ENCODE results near the gene SLC25A3. TPM values are rescaled to one million over a fixed set of nuclear protein-coding genes. Genes with fewer than 3 reads are reported as not detected.

SLC25A3 gene
- total and polyA plus RNA-seq, 4 donors = 352 to 474 (median 443) TPM

- Histone ChIP-seq H3K36me3 (ENCODE audit: control insufficient read depth, insufficient read depth, low read length) (peaks cover 11% of the 10 kb centered on the region), H3K27me3 (ENCODE audit: control insufficient read depth, insufficient read depth, low read length) (no peaks in the 10 kb centered on the region), H3K27ac (ENCODE audit: low read depth, low read length) (peak overlapping the region; percentile 87), H3K4me3 (ENCODE audit: low read depth, low read length) (peak overlapping the region; percentile 89), H3K9me3 (ENCODE audit: control insufficient read depth, insufficient read depth, low read length) (no peaks in the 10 kb centered on the region), H3K4me1 (ENCODE audit: control insufficient read depth, insufficient read depth, low read length) (peaks cover 11% of the 10 kb centered on the region)
- peak in 1 of 6 donors; percentile 28 for DNase-seq (ENCODE audit: low read depth in 4 of 6, low spot score in 6 of 6)
- under 1% methylated on average over 22 of the region's 24 CpGs for WGBS (ENCODE audit: insufficient coverage)
Measured at GRCh38 chr12:98645572-98646067, 52.1 kb downstream of the SLC25A3 start.

DNA sequence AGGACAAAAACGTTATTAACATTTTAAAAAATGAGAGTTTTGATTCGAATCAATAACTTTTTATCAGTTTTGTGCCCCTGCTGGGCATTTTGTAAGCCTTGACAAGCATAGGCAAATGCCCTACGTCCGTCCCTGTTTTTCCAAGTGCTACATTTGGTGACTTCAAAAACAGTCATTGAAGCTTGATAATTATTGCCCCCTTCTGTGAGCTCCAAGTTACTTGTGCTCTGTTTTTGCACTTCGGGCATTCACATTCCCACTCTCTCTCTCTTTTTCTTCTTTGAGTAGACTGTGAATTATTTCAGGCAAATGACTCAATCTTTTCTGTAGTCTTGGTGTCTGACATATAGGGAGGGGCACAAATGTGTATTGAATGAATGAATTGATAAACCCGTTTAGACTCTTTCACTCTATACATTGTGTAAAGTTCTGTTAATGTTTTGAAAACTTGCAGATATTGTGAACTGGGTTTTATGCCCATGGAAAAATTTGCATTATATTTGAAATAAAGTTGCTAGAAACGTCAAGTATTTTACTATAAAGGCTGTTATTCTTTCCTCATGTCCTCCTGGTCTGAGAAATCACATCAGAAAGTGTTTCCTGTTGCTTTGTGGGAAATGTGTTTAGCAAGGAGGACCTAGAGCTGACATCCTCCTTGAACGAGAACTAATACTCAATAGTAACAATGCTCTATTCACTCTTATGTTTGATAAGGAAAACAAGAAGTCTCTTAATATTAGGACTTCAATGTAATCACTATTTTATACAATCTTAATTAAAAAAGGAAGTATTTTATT lies 53.0 kb downstream of the SLC25A3 start:
- no peaks in the 10 kb centered on the region for H3K27me3 ChIP-seq (ENCODE audit: control insufficient read depth, insufficient read depth, low read length)
- H3K27ac ChIP-seq (ENCODE audit: low read depth, low read length) = no peak overlapping the region
- H3K36me3 ChIP-seq (ENCODE audit: control insufficient read depth, insufficient read depth, low read length) = peaks cover 11% of the 10 kb centered on the region
- no peaks in the 10 kb centered on the region for H3K9me3 ChIP-seq (ENCODE audit: control insufficient read depth, insufficient read depth, low read length)
- peaks cover 11% of the 10 kb centered on the region for H3K4me1 ChIP-seq (ENCODE audit: control insufficient read depth, insufficient read depth, low read length)
- peak overlapping the region; percentile 89 for H3K4me3 ChIP-seq (ENCODE audit: low read depth, low read length)
- WGBS (ENCODE audit: insufficient coverage) = 22% methylated on average over 3 of the region's 8 CpGs
- peak in 2 of 6 donors; percentile 16 to 18 for DNase-seq (ENCODE audit: low read depth in 4 of 6, low spot score in 6 of 6)

DNA sequence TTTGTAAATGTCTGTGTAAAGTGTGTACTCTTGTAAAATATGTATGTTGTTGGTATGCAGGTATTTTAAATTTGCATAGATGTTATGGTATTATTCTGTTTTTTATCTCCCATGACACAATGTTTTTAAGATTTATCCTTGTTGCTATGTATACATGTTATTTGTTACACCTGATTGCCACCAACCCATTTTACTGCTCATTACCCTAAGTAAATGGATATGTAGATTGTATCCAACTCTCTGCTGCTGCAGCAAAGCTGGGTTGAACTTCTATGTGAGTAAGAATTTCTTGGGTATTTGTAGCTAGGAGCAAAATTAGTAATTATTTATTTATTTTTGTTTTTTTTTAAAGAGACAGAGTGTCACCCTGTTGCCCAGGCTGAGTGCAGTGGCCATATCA lies 57.8 kb downstream of the SLC25A3 start:
- Histone ChIP-seq H3K27me3 (ENCODE audit: control insufficient read depth, insufficient read depth, low read length) (no peaks in the 10 kb centered on the region), H3K4me1 (ENCODE audit: control insufficient read depth, insufficient read depth, low read length) (no peaks in the 10 kb centered on the region), H3K4me3 (ENCODE audit: low read depth, low read length) (no peak overlapping the region), H3K36me3 (ENCODE audit: control insufficient read depth, insufficient read depth, low read length) (peaks cover 21% of the 10 kb centered on the region), H3K27ac (ENCODE audit: low read depth, low read length) (no peak overlapping the region), H3K9me3 (ENCODE audit: control insufficient read depth, insufficient read depth, low read length) (no peaks in the 10 kb centered on the region)
- DNase-seq (ENCODE audit: low read depth in 4 of 6, low spot score in 6 of 6) = no peak

GRCh38 chr12:98653866-98654493 lies 60.5 kb downstream of the SLC25A3 start:
- Histone ChIP-seq H3K9me3 (ENCODE audit: control insufficient read depth, insufficient read depth, low read length) (no peaks in the 10 kb centered on the region), H3K4me3 (ENCODE audit: low read depth, low read length) (no peak overlapping the region), H3K27me3 (ENCODE audit: control insufficient read depth, insufficient read depth, low read length) (no peaks in the 10 kb centered on the region), H3K27ac (ENCODE audit: low read depth, low read length) (no peak overlapping the region), H3K4me1 (ENCODE audit: control insufficient read depth, insufficient read depth, low read length) (no peaks in the 10 kb centered on the region), H3K36me3 (ENCODE audit: control insufficient read depth, insufficient read depth, low read length) (peaks cover 21% of the 10 kb centered on the region)
- DNase-seq (ENCODE audit: low read depth in 4 of 6, low spot score in 6 of 6) = peak in 5 of 6 donors; percentile 15 to 86 (median 38)
- WGBS (ENCODE audit: insufficient coverage) = no CpG with 5 or more reads among the region's 1 CpG

Small RNA genes within 50 kb of the gene (small RNA-seq; reads per million reads assigned to genes)
- gene SNORA53 (ENCODE audit: low replicate concordance) = 8.3 reads per million, percentile 95 among the genes with 10 or more reads in this experiment

Other genes with a start within 250 kb of the SLC25A3 start
- gene TMPO, start 78.1 kb upstream of the SLC25A3 start, total RNA-seq = 100 to 1,000 TPM; 118 to 131 TPM
- gene TMPO, start 78.1 kb upstream of the SLC25A3 start, polyA plus RNA-seq (ENCODE audit: insufficient read length in 2 of 2) = 10 to 100 TPM; 71.4 to 79.0 TPM
- 10 to 100 TPM; 17.1 to 22.1 TPM for gene IKBIP, start 51.1 kb downstream of the SLC25A3 start, total RNA-seq
- gene IKBIP, start 51.1 kb downstream of the SLC25A3 start, polyA plus RNA-seq (ENCODE audit: insufficient read length in 2 of 2) = 10 to 100 TPM; 11.9 to 12.0 TPM
- gene APAF1, start 51.6 kb downstream of the SLC25A3 start, total RNA-seq = 10 to 100 TPM; 25.7 to 42.8 TPM
- gene APAF1, start 51.6 kb downstream of the SLC25A3 start, polyA plus RNA-seq (ENCODE audit: insufficient read length in 2 of 2) = 10 to 100 TPM; 39.6 to 41.1 TPM

Measured in spinal cord (tissue), 10 donors.